Activated CD4-positive, alpha-beta T cell treated with anti-CD3 and anti-CD28 coated beads, Interleukin-2, amount 50 U/mL, for 24 hours (primary cell): ENCODE results near the gene ZNF460.

Source experiments
- DNase-seq, 2 donors: peaks; one replicate each; pipeline ENCODE4 v3.0.0-alpha.2; 2020; ENCODE audit warnings: low read depth in 1 of 2, low spot score in 1 of 2

ZNF460 gene

DNA sequence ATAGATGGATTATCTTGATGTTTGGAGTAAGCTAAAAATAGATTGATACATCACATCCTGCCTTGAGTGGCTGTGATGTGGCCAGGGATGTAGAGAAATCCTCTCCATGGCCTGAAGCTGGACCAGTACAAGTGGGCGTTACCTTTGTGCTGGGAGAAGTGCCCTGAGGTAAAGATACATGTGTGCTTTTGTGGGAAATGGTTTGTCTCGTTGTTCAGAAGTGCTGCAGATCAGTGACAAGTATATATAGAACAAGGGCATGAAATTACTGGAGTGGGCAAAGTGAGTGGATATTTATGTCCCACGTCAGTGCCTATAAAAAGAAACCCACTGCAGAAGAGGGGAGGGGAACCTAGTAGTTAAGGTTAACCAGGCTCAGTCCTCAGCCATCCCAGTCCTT is 58.6 kb downstream of the ZNF460 start:
- no peak for DNase-seq

DNA sequence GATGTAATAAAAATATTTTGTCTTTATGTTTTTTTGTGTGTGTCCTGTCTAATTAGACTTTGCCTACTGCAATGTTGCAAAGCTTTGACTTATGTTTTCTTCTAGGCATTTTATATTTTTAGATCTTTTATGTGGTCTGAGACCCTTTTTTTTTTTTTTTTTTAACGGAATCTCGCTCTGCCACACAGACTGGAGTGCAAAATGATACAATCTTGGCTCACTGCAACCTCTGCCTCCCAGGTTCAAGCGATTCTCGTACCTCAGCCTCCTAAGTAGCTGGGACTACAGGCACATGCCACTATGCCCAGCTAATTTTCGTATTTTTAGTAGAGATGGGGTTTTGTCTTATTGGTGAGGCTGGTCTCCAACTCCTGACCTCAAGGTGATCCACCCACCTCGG is 62.3 kb downstream of the ZNF460 start:
- DNase-seq = no peak
